GM21390 (cell line): ENCODE data around the gene ARID5B.
"Not testable (repeated sequence)": the region's sequence is repeated elsewhere in the genome, so short reads cannot be mapped to it uniquely, and the experiment has no call there.

ENCODE experiments used
- ATAC-seq: cut with Tn5 transposase; IDR thresholded peaks from one replicate; pipeline ENCODE4 v1.9.1; 2021; ENCODE audit not compliant: unreplicated experiment

ARID5B gene

DNA sequence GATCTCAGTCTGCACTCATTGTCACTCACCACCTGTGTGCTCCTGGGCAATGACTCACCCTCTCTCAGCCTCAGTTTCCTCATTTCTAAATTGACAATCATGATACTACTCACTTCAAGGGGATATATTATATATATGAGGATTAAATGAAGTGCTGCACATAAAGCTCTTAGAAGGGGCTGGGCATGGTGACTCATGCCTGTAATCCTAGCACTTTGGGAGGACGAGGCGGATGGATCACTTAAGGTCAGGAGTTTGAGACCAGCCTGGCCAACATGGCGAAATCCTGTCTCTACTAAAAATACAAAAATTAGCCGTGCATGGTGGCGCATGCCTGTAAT is 127.0 kb downstream of the ARID5B start:
- not testable (repeated sequence) for ATAC-seq

DNA sequence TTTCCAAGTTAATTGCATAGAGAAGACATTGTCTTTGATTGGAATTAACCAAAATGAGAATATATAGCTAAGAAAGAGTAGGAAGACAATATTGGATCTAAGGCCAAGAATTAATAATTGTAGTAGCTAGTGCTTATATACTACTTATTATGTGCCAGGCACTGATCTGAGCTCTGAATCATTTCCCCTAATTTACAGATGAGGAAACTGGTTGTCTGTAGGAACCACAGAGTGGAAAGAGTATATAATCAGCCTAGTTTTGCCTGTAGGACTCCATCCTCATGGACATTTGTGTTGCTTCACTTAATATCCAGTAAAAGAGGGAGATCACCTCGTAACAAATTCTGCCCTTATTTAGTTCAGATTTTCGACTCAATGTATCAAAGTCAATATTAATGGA is 127.9 kb downstream of the ARID5B start:
- no peak for ATAC-seq

DNA sequence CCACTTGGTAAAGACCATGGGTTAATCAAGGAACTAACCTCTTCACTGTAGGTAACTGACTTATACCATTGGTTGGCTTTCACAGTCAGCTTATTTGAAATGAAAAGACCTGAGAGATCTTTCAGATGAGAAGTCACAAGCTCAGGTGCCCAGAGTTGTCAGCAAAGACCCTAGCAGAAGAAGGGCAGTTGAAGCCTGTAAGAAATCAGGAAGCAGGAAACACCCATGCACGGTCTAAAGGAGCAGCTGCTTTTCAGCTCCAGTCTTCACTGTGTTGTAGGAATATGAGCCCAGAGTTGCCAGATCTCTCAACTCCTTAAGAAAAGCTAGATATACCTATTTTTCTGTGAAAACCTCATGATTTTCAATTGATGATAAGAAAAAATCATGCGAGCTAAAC is 130.0 kb downstream of the ARID5B start:
- ATAC-seq = no peak

DNA sequence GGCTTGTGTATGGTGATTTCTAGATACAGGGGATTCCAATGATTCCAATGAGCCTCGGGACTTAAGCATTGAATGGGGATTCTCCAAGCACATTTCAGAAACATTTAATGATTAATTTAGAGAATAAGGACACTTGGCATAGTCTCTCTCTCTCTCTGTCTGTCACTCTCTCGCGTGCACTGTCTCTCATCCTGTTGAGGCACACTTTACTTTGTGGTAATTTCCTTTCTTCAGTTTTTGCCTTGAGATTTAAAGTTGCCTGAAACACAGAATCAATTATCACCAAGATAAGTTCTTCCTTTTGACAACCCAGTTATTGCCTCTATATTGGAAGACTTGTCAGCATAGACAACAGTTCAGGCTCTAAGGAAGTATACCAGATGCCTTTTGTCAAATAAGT is 131.6 kb downstream of the ARID5B start:
- no peak for ATAC-seq

DNA sequence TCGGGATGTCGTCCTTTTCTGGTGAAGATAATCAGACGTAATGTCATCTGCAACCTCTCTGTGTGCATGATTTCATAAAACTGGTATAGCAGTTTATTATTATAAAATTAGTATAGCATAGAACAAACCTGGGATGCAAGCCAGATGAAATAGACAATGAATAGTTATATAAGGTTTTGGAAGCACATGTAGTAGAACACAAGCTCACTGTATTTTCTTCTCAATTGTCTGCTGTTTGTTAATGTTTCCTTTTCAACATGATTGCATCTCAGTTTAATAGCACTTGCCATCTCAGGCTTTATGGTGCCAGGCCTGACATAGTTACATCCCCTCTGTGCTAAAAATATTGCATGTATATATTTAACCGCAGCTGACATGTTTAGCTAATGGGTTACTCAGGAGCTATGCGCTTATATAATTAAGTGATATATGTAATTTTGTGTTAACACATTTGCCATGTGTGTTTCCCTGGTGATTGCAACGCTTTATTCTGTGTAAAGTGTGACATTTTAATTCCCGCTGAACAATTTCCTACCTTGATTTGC is 132.7 kb downstream of the ARID5B start:
- no peak for ATAC-seq

DNA sequence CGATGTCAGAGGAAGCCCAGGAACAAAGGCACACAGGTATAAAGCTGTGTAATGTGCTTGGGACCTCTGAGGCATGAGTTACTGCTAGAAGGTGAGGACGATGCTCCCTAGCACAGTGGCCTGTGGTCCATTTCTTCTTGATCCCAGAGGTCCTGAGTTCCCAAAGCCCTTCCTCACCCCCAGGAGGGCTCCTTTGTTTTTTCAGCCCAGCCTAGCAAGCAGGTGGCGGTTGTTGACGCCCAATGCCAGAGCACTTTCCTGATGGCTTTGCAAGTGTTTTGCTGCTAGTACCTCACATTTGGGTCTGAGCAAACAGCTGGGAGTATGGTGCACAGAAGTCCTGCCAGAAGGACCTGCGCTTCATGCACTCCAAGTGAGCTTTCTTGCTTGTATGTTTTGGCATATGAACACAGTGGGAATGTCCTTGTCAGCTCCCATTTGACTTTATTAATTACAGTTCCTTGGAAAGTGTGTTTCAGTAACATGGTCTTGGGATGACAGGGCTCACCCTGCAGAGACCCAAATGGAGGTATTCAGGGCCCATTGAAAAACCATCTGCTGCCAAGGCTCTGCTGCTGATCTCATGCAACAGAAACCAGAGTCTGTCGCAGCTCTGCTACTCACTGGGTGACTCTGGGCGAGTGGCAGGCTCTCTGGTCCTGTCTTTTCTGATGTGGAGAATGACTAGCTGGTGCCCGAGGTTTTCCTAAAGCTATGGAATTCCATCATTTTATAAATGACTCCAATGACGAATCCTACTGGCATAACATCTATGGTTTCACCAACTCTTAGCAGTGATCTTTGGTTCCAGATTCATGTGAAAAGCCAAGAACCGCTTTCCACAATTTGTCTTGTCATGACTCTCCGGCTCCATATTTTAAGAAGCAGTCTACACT is 134.9 kb downstream of the ARID5B start:
- no peak for ATAC-seq

DNA sequence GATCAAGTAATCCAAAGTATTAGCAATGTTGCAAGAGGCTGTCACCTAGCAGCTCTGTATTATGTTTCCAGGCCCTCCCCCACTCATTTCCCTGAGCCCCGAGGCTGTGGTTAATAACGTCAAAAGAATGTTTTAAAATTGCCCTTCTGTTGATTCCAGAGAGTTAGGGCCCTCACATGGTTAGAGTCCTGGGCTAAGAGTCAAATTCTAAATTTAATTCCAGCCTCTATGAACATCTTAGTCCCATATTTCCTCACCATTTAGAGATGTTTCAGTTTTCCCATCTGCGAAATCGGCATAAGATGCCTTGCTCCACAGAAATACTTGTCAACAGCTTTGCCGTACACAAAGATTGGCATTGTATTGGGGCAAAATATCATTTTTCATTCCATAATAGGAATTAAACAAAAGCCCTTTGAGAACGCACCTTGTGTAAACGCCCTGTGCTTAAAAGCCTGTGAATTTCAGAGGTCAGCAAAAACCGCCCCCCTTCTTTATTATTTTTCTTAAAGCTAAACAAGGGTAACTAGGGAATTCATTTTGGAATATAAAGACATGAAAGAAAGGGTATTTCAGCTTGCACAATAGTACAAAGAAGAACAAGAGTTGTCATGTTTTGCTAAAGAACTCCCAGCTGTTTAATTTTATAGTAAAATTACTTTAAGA is 135.8 kb downstream of the ARID5B start:
- no peak for ATAC-seq

DNA sequence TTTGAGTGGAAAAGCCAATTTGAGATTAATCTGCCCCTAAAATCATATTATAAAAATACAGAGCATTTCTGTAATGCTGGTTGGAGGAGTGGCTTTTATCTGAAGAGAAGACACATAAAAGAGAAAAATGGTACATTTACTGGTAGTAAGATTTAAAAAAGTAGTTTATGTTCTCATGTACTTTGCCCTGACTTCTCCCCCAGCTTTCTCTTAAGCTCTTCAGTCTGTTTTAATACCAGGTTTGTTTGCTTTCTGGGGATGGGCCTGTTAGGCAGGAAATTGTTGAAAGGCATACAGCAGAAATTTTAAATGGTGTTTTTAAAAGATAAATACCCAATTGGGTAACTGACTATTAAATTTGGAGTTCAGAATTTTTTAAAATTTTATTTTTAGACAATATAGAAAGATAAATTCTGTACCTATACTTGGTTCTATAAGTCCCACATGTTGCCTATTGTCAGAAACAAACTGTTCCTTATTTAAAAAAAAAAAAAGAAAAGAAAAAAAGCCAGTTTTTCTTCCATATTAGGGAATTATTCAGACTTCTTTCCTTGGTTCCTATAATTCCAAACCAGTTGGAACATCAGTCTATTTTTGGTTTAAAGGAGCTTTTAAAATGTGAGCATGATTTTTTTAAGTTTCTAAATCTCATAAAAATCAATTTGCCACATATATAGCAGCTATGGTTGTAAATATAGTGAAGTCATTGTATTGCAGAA is 136.6 kb downstream of the ARID5B start:
- no peak for ATAC-seq

DNA sequence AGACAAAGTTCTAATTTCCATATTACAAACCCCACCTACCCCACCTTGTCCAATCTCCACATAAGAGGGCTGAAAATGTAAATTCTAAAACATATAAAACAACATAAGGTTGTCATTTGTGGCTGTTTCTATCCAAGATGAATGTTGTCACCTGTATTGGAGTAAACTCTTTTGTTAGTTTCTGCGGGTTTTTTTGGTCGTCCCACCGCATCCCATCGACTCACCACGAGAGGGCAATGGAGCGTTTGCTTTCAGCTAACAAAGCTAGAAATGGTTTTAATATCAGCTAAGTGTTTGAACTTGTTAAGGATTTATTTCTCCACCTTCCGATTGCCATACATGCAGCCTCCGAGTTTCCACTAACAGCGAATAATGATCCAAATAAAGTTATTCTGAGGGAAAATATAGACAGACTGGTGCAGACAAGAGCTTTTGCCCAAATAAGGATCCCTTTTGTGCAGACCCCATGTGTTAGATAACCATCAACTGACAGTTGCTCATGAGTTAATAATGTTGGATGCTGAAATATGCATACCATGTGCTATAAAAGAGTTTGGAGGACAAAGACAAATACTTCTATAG is 137.2 kb downstream of the ARID5B start:
- ATAC-seq = peak; percentile 50

DNA sequence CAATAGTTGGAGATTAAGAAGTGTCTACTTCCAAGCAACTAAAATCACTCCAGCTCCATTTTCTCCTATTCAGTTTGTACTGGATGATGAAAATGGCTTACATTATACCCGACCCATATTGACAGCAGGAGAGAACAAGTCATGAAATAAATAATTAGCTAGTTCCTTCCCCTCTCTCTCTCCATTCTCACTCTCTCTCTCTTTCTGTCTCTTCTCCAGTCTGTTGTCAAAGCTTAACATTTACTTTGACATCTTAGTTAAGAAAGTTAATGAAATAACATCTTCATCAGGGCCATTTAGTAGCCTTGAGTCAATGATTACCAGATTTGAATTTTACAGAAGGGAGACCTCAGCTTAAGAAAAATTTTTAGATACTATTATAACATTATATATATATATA is 138.5 kb downstream of the ARID5B start:
- ATAC-seq = no peak

DNA sequence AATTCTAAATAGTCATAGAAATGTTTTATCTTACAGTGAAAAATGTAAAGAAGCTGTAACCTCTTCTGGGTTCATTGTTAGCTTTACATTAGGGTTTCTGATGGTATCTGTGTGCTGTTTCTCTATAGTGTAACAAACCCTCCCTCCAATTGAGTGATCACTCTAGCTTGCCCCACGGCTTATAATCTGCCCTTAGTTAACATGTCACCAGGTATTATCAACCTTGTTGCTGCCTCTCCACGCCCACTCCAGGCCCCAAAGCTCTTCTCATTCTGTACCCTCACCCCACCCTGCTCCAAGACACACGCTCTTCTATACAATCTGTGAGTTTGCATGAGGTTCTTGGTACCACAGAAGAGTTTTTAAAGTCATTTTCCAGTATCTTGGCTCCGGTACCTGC is 139.4 kb downstream of the ARID5B start:
- ATAC-seq = no peak

DNA sequence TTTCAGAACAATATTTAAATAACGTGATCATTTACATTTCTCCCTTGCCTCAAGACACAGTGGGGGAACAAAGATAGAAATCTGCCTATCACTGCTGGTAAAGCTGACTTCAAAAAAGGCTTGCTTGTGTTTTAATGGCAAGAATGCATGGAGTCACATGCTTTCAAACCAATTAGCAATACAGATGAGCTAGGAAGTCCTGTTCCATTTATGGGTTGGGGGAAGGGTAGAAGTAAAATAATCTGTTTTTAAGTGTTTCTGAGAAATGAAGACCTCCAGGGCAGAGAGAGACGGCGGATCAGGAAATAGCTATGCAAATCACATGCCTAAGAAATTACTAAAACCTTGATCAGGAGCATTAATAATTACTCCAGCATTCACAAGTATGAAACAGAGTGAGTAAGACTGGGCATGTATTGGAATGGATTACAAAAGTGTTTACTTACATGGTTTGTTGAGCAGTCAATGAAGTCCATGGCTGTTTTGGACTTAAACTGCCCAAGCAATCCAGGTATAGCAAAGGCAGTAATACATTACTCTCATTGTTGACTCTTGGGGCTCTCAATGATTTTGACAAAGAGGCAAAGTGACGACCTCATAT is 142.0 kb downstream of the ARID5B start:
- ATAC-seq = no peak

DNA sequence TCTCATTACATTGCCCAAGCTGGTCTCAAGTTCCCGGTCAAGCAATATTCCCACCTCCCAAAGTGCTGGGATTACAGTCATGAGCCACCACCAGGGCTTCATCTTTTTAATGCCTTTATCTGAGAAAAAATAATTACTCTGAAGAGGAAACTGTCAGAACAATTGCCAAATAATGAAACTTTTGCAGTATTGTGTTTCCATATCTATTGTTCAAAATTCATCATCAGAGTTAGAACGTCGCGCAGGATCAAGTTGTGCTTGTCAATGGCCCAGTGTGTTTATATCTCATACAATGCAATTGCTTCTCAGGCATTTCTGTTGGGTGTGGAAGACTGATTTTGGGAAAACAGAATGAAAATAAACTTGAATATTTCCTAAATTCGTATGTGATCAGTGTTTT is 143.1 kb downstream of the ARID5B start:
- no peak for ATAC-seq

DNA sequence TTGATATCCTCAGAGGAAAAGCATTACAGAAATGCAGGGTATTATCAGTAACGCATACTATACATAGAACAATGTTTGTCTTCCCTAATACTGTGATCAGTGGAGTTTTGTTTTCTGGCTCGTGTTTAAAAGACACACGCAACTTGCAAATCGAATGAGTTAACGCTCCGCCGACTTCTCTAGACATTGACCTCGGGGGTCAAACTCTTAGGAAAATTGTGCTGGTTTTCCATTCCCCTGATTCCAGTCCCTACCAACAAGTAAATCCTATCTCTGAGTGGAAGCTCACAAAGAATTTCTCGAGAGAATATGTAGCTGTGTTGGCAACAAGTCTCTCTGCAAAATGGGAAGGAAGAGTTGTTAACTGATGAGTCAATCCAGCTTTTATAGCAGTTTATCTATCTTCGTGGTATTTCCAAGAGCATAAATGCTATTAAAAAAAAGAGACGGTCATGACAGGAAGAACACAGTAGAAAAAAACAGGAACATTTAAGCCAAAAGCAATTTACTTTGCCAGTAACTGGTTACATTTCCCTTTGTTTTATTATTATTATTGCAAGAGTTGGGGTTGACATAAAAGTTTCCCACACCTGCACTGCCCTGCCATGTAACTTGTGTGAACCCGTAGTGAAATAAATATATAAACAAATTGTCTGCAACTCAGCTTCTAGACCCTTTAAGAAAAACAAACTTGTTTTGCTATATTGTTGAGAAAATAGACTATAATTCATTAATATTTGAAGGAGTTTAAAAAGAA is 144.4 kb downstream of the ARID5B start:
- ATAC-seq = no peak

DNA sequence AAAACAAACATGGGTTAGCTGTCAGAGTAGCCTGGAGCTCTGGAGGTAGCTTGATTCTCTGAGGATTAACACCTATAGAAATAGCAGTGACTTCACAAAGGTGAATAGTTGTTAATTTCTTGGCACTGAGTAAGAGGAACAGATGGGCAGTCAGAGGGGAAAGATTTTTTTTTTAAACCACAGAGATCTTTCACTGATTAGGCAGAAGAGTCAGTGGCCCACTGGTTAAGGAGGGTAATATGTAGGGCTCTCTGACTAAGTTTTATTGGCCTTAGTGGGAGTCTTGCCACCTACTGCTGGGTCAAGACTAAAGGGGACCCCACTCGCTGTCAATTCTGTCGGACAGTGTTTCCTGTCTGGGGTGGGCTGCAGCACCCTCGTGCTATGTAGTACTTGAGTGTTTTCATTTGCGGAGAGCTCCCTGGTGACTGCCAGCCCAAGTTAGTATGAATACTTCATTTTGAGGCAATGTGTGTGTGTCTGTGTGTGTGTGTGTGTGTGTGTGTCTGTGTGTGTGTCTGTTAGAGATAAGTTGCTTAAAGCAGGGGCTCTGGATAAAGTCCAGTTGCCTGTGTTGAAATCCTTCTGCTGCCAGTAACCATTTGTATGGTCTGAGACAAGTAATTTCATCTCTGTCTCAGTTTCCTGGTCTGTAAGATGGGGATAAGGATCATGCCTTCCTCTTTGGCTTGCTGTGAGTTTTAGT is 145.2 kb downstream of the ARID5B start:
- ATAC-seq = peak; percentile 31

DNA sequence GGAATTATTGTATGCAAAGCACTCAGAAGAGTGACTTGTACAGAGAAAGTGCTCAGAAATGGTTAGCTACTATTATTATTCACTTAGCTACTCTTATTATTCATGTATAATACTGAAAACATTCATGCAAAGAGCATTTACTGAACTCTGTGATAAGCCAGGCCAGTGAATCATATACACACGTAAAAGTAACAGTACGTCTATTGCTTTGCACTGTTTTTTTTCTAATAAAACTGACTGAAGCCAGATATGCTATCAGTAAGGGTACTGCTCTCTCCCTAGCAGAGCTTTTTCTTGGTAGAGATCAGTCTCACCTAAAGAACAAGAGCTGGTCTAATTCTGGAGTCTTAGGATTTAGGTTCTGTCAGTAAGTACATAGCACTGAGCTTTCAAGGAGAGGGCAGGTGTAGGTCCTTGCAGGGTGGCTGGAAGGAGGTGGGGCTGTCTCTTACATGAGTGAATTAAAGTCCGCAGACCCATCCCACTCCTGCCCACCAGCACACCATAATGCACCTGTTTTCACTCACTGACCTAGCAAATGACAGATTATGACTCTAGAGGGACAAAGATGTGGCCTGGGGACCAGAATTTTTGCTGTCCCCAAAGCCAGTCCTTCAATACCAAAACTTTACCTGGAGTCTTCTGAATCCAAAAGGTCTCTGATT is 145.9 kb downstream of the ARID5B start:
- peak; percentile 22 for ATAC-seq

DNA sequence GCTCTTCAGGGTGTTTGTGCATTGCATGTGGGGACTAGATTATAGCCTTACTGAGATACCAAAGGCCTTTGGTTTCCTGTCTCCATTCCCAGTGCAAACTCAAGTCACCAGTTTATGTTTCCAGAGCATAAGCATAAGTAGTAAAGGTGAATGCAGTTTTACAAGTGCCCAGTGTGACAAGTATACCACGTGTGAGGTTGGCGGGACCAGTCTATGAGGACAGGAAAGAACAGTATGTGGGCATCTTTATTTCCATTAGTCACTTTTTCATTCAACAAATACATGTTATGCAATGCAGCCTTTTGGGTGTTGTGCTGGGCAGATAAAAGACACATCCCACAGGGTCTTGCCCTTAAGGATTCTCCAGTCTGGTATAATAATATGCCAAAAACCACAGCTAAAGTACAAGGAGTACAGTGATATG is 146.5 kb downstream of the ARID5B start:
- no peak for ATAC-seq

DNA sequence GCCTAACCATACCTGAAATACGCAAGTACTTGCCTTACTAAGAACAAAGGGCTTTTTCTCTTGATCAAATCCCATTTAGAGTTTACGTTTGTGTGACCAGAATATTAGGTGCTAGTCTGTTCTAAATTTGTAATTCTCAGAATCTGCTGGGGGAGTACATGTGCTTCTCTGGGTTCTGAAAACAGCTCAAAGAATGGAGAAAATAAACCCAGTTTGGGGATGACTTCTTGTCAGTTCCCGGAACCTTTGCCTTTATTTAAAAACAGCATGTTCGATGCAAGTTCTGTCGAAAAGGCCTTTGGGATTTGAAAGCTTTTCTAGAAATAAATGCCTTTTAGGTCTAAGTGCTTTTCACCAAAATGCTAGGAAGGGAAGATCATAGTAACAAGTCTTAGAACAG is 147.0 kb downstream of the ARID5B start:
- ATAC-seq = no peak
